Calu3 (cell line): Measurements from ENCODE around the gene VPS45. TPM values are rescaled to one million over a fixed set of nuclear protein-coding genes. Genes with fewer than 3 reads are reported as not detected.

Source experiments
- BruUV-seq: library from RNA; stranded (reverse); fragments of 400-500 nt; replicated peaks from 2 replicates; lab custom pipeline; 2021; lab: Mats Ljungman, UMichigan
- CTCF ChIA-PET: fragments of 300-600 bp; sonication (Branson Sonifier 250); formaldehyde crosslinking; loops from one replicate; lab custom pipeline; 2022; ENCODE audit warnings: antibody characterized with exemption; lab: Charles Lee
- DNase-seq: peaks from one replicate; pipeline ENCODE4 v3.0.0; 2022
- H3K27ac Mint-ChIP-seq: one replicate; pipeline ENCODE4 v1.8.0; 2022; ENCODE audit warnings: mixed read lengths; ENCODE audit not compliant: unreplicated experiment
- H3K27me3 Mint-ChIP-seq: one replicate; pipeline ENCODE4 v1.8.0; 2022; ENCODE audit warnings: mixed read lengths; ENCODE audit not compliant: unreplicated experiment
- H3K36me3 Mint-ChIP-seq: one replicate; pipeline ENCODE4 v1.8.0; 2022; ENCODE audit warnings: mild to moderate bottlenecking, moderate library complexity, mixed read lengths; ENCODE audit not compliant: insufficient read depth, unreplicated experiment
- H3K4me1 Mint-ChIP-seq: one replicate; pipeline ENCODE4 v1.8.0; 2022; ENCODE audit warnings: mild to moderate bottlenecking, low read depth, mixed read lengths; ENCODE audit not compliant: unreplicated experiment
- H3K4me3 Mint-ChIP-seq: one replicate; pipeline ENCODE4 v1.8.0; 2022; ENCODE audit warnings: mild to moderate bottlenecking, low read depth, moderate library complexity, mixed read lengths; ENCODE audit not compliant: unreplicated experiment
- H3K9me3 Mint-ChIP-seq: one replicate; pipeline ENCODE4 v1.8.0; 2022; ENCODE audit warnings: low read depth, mixed read lengths; ENCODE audit not compliant: unreplicated experiment
- intact Hi-C: fragments of 100-400 bp; cut with micrococcal nuclease; formaldehyde crosslinking; loops from one replicate; pipeline ENCODE4 v1.10.0; 2022; ENCODE audit not compliant: unreplicated experiment
- total RNA-seq: library from RNA; stranded (reverse); gene quantifications from 2 replicates; pipeline ENCODE4 v1.2.3, GENCODE V29; 2022
- TF ChIP-seq, protein P1 (sequence below): fragments of 200-600 bp; IDR thresholded peaks from one replicate; pipeline ENCODE4 v1.8.0; 2022; ENCODE audit warnings: antibody characterized with exemption; ENCODE audit not compliant: unreplicated experiment

Gene VPS45
- total RNA-seq, 1 experiment from 2014 or later: 37.9 TPM

DNA sequence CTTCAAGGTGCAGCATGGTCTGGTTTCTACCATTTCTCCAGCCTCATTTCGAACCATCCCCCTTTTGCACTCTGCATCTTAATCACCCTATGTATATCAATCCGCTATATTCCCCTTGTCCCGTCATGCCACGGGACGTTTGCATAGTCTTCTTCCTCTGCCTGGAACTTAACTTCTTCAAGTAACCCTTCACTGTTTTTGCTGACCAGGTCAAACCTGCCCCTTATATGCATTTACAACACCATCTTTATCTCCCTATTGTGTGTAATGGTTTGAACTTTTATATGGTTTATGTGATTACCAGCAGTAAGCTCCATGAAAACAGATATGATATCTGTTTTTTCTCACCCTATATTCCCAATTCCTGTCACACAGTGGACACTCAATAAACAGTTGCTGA lies 2.3 kb downstream of the VPS45 start:
- BruUV-seq: no TSS peak
- Mint-ChIP-seq H3K27ac (no peak overlapping the region), H3K27me3 (no peaks in the 10 kb centered on the region), H3K9me3 (no peaks in the 10 kb centered on the region), H3K4me3 (no peak overlapping the region), H3K36me3 (peaks cover 44% of the 10 kb centered on the region), H3K4me1 (peaks cover 19% of the 10 kb centered on the region)
- intact Hi-C loops: loop anchor here (5.0 kb wide), 1 partner anchor 63 kb away; no protein-coding TSS in a partner anchor
- DNase-seq: no peak
- CTCF ChIA-PET: no interaction called here
- TF ChIP-seq, protein P1, sequence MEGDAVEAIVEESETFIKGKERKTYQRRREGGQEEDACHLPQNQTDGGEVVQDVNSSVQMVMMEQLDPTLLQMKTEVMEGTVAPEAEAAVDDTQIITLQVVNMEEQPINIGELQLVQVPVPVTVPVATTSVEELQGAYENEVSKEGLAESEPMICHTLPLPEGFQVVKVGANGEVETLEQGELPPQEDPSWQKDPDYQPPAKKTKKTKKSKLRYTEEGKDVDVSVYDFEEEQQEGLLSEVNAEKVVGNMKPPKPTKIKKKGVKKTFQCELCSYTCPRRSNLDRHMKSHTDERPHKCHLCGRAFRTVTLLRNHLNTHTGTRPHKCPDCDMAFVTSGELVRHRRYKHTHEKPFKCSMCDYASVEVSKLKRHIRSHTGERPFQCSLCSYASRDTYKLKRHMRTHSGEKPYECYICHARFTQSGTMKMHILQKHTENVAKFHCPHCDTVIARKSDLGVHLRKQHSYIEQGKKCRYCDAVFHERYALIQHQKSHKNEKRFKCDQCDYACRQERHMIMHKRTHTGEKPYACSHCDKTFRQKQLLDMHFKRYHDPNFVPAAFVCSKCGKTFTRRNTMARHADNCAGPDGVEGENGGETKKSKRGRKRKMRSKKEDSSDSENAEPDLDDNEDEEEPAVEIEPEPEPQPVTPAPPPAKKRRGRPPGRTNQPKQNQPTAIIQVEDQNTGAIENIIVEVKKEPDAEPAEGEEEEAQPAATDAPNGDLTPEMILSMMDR: no peak

DNA sequence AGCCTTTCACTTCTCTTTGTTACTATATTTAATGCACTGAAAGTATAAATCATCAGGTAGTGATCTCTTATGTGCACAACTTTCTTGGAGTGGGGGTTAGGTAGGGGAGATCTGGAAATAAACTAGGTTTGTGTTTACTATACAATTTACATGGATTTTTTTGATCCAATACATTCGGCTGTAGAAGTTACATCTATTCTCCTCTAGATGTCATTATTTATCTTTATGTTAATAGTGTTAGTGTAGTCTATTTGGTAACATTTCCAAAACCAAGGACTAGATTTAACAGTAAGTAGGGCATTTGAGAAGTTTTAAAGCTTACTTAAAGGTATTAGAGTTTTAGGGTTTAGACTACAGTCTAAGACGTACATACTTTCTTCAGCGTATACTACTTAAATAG lies 5.4 kb downstream of the VPS45 start:
- H3K4me3 Mint-ChIP-seq: no peak overlapping the region
- DNase-seq: no peak
- BruUV-seq: no TSS peak
- peaks cover 19% of the 10 kb centered on the region for H3K4me1 Mint-ChIP-seq
- TF ChIP-seq, protein P1: peak; percentile 14
- H3K9me3 Mint-ChIP-seq: no peaks in the 10 kb centered on the region
- intact Hi-C loops: loop anchor here (1.0 kb wide), 1 partner anchor 96 kb away; no protein-coding TSS in a partner anchor
- no peaks in the 10 kb centered on the region for H3K27me3 Mint-ChIP-seq
- H3K36me3 Mint-ChIP-seq: peaks cover 30% of the 10 kb centered on the region
- H3K27ac Mint-ChIP-seq: no peak overlapping the region
- CTCF ChIA-PET: interaction anchor here (0.8 to 1.7 kb wide), 5 partner anchors 13 to 115 kb away, joined by 3 to 11 read pairs (median 6); no protein-coding TSS in a partner anchor

DNA sequence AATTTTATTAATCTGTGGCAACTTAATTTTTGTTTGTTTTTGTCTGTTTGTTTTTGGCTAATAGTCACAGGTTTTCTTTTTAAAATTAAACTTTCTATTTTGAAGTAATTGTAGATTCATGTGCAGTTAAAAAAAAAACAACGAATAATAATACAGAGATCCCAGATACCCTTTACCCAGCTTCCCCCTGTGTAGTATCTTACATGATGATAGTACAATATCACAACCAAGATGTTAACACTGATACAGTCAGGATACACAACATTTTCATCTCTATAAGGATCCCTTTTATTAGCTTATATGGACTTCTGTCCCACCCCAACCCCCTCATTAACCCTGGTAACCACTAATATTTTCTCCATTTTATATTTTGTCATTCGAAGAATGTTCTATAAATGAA lies 5.9 kb downstream of the VPS45 start:
- TF ChIP-seq, protein P1: no peak
- intact Hi-C loops: loop anchor here (1.0 kb wide), 1 partner anchor 96 kb away; no protein-coding TSS in a partner anchor
- H3K9me3 Mint-ChIP-seq: no peaks in the 10 kb centered on the region
- CTCF ChIA-PET: interaction anchor here (0.8 to 1.7 kb wide), 5 partner anchors 13 to 114 kb away, joined by 3 to 11 read pairs (median 6); no protein-coding TSS in a partner anchor
- no TSS peak for BruUV-seq
- H3K36me3 Mint-ChIP-seq: peaks cover 24% of the 10 kb centered on the region
- H3K27me3 Mint-ChIP-seq: no peaks in the 10 kb centered on the region
- H3K4me1 Mint-ChIP-seq: peaks cover 18% of the 10 kb centered on the region
- H3K4me3 Mint-ChIP-seq: no peak overlapping the region
- no peak for DNase-seq
- no peak overlapping the region for H3K27ac Mint-ChIP-seq

DNA sequence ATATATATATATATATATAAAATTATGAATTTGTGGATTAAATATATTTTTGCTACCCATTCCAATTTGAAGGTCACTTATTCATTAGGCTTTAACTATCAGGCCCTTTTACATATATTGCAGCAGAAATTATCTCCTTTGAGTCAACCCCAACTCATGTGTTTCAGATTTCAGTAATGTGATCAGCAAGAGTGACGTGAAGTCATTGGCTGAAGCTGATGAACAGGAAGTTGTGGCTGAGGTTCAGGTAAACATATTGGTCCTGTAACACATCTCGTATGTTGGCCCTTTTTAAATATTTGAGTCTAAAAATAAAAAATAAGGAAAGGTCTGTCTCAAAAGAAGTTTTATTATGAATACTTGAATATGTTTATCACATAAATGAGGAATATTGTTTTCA lies 8.5 kb downstream of the VPS45 start:
- CTCF ChIA-PET: no interaction called here
- Mint-ChIP-seq H3K4me1 (no peaks in the 10 kb centered on the region), H3K27me3 (no peaks in the 10 kb centered on the region), H3K27ac (no peak overlapping the region), H3K36me3 (peaks cover 11% of the 10 kb centered on the region), H3K4me3 (no peak overlapping the region), H3K9me3 (no peaks in the 10 kb centered on the region)
- DNase-seq: no peak
- TF ChIP-seq, protein P1: no peak
- intact Hi-C loops: no loop called here
- BruUV-seq: no TSS peak
